Measurements from ENCODE around the gene FZD8.

FZD8 gene

DNA sequence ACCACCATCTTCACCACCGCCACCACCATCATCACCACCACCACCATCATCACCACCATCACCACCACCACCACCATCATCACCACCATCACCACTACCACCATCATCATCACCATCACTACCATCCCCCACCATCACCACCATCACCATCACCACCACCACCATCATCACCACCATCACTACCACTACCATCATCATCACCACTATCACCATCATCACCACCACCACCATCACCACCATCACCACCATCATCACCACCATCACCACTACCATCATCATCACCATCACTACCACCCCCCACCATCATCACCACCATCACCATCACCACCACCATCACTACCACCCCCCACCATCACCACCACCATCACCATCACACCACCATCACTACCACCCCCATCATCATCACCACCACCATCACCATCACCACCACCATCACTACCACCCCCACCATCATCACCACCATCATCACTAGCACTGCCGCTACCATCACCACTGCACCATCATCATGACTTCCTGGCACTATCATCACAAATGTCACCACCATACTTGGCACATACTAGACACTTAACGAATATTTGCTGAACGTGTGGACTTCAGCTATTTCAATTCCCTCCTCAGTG lies 25.3 kb upstream of the FZD8 start:
- H3K36me3 ChIP-seq (ENCODE audit: insufficient read depth, low read length), result no peaks in the 10 kb centered on the region
- H3K9ac ChIP-seq (ENCODE audit: low read length), result no peak overlapping the region
- H3K4me3 ChIP-seq (ENCODE audit: low read depth in 1 of 2, low read length in 2 of 2), result no peak overlapping the region
- H3K4me1 ChIP-seq (ENCODE audit: insufficient read depth, low read length), result no peaks in the 10 kb centered on the region
- H3K9me3 ChIP-seq (ENCODE audit: low read length), result no peaks in the 10 kb centered on the region
- no peaks in the 10 kb centered on the region for H3K27me3 ChIP-seq (ENCODE audit: control insufficient read depth in 1 of 2, insufficient read depth in 2 of 2, low read length in 2 of 2)
- H3K27ac ChIP-seq (ENCODE audit: low read depth, low read length), result no peak overlapping the region

DNA sequence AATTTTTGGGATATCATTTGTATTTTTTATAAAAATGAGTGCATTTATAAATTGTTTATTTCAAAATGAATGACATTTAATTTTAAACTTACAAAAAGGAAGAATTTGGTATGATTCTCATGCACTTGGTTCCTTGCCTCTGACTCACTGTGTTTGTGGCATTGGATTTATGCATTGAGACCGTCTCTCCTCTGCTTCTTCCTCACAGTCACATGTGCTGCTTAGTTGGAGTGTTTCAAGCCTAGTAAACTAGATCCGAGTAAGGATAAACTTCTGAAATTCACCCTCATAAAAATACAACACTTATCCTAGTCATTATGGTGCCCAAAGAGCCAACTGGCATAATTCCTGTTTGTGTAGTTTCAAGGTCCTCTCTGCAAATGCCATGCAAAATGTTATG lies 19.1 kb upstream of the FZD8 start:
- H3K4me3 ChIP-seq (ENCODE audit: low read depth in 1 of 2, low read length in 2 of 2), result no peak overlapping the region
- H3K36me3 ChIP-seq (ENCODE audit: insufficient read depth, low read length), result no peaks in the 10 kb centered on the region
- no peak overlapping the region for H3K27ac ChIP-seq (ENCODE audit: low read depth, low read length)
- no peaks in the 10 kb centered on the region for H3K27me3 ChIP-seq (ENCODE audit: control insufficient read depth in 1 of 2, insufficient read depth in 2 of 2, low read length in 2 of 2)
- no peak overlapping the region for H3K9ac ChIP-seq (ENCODE audit: low read length)
- H3K4me1 ChIP-seq (ENCODE audit: insufficient read depth, low read length), result peaks cover 5% of the 10 kb centered on the region
- no peaks in the 10 kb centered on the region for H3K9me3 ChIP-seq (ENCODE audit: low read length)

DNA sequence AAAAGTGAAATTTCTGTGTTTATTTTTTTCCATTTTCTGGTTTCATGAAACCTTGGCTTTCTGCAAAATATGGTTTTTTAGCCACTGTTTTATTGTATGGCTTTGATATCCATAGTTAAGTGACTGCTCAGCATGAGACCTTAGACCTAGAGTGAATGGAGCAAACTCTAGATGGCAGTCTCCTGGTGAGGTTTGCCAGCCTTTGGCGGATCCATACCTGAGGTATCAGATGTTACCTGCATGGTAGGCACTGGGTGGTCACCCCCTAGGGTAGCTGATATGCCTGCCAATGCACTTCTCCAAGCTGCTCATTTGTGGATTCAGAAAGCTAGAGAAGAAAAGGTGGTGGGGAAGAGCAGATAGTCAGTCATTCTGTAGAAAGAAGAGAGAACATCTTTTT lies 17.4 kb upstream of the FZD8 start:
- no peak overlapping the region for H3K27ac ChIP-seq (ENCODE audit: low read depth, low read length)
- H3K9ac ChIP-seq (ENCODE audit: low read length), result no peak overlapping the region
- H3K4me3 ChIP-seq (ENCODE audit: low read depth in 1 of 2, low read length in 2 of 2), result no peak overlapping the region
- no peaks in the 10 kb centered on the region for H3K36me3 ChIP-seq (ENCODE audit: insufficient read depth, low read length)
- H3K27me3 ChIP-seq (ENCODE audit: control insufficient read depth in 1 of 2, insufficient read depth in 2 of 2, low read length in 2 of 2), result no peaks in the 10 kb centered on the region
- no peaks in the 10 kb centered on the region for H3K9me3 ChIP-seq (ENCODE audit: low read length)
- H3K4me1 ChIP-seq (ENCODE audit: insufficient read depth, low read length), result peaks cover 5% of the 10 kb centered on the region

DNA sequence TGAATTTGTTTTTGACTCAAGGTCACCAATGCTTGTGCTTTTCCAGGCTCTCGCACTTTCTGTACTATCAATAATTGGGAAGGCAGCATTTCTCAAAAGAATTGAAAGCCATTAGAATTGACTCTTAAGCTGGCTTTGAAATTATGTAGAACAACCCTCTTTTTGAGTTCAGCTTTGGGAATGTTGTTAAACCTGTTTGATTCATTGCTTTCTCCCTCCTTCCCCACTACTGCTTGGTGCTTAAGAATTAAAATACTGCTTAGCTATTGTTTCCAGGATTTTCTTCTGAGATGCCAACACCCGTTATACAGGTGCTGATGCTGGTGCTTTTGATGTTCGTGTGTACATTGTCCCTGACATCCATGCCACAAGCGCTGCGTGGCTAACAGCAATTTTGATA lies 15.5 kb upstream of the FZD8 start:
- Histone ChIP-seq H3K4me1 (ENCODE audit: insufficient read depth, low read length) (peaks cover 5% of the 10 kb centered on the region), H3K9me3 (ENCODE audit: low read length) (no peaks in the 10 kb centered on the region), H3K9ac (ENCODE audit: low read length) (no peak overlapping the region), H3K4me3 (ENCODE audit: low read depth in 1 of 2, low read length in 2 of 2) (no peak overlapping the region), H3K36me3 (ENCODE audit: insufficient read depth, low read length) (no peaks in the 10 kb centered on the region), H3K27ac (ENCODE audit: low read depth, low read length) (no peak overlapping the region), H3K27me3 (ENCODE audit: control insufficient read depth in 1 of 2, insufficient read depth in 2 of 2, low read length in 2 of 2) (no peaks in the 10 kb centered on the region)

DNA sequence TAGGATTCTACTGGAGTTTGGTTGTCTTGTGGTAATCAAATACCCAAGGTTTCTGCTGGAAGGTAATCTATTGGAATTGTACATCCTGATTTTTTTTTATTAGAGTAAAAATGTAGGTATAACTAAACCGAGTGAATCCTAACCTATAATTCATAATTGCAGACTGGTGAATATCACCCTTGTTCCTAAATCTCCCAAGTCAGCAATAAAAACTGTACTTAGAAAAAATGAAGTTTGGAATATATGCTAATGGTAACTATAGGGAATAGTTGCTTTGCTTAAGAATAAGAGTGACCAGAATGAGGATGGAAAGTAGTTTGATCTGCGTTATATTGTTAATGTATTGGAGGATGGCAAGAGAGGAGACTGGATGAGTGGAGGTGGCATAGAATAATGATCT lies 10.7 kb upstream of the FZD8 start:
- Histone ChIP-seq H3K9me3 (ENCODE audit: low read length) (no peaks in the 10 kb centered on the region), H3K36me3 (ENCODE audit: insufficient read depth, low read length) (no peaks in the 10 kb centered on the region), H3K27me3 (ENCODE audit: control insufficient read depth in 1 of 2, insufficient read depth in 2 of 2, low read length in 2 of 2) (no peaks in the 10 kb centered on the region), H3K4me3 (ENCODE audit: low read depth in 1 of 2, low read length in 2 of 2) (no peak overlapping the region), H3K9ac (ENCODE audit: low read length) (no peak overlapping the region), H3K27ac (ENCODE audit: low read depth, low read length) (no peak overlapping the region), H3K4me1 (ENCODE audit: insufficient read depth, low read length) (no peaks in the 10 kb centered on the region)

DNA sequence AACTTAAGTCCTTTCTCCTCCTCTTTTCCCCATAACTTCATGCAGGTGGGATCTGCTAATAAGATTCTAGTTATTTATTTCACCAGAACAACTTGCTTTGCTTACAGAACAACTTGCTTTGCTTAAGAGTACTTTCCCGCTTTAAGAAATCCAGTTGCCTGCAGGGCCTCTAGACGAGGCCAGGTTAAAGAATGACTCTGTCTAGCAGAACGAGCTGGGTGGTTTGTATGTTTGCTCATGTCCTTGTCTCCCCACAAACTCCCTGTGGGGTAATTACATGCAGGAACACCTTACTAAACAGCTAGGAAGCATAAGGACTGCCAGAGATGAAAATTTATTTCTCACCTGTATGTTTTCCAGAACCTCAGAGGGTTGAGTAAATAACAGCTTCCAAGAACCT lies 8.8 kb upstream of the FZD8 start:
- Histone ChIP-seq H3K9me3 (ENCODE audit: low read length) (no peaks in the 10 kb centered on the region), H3K4me1 (ENCODE audit: insufficient read depth, low read length) (no peaks in the 10 kb centered on the region), H3K9ac (ENCODE audit: low read length) (no peak overlapping the region), H3K27me3 (ENCODE audit: control insufficient read depth in 1 of 2, insufficient read depth in 2 of 2, low read length in 2 of 2) (no peaks in the 10 kb centered on the region), H3K36me3 (ENCODE audit: insufficient read depth, low read length) (no peaks in the 10 kb centered on the region), H3K4me3 (ENCODE audit: low read depth in 1 of 2, low read length in 2 of 2) (no peak overlapping the region), H3K27ac (ENCODE audit: low read depth, low read length) (no peak overlapping the region)

DNA sequence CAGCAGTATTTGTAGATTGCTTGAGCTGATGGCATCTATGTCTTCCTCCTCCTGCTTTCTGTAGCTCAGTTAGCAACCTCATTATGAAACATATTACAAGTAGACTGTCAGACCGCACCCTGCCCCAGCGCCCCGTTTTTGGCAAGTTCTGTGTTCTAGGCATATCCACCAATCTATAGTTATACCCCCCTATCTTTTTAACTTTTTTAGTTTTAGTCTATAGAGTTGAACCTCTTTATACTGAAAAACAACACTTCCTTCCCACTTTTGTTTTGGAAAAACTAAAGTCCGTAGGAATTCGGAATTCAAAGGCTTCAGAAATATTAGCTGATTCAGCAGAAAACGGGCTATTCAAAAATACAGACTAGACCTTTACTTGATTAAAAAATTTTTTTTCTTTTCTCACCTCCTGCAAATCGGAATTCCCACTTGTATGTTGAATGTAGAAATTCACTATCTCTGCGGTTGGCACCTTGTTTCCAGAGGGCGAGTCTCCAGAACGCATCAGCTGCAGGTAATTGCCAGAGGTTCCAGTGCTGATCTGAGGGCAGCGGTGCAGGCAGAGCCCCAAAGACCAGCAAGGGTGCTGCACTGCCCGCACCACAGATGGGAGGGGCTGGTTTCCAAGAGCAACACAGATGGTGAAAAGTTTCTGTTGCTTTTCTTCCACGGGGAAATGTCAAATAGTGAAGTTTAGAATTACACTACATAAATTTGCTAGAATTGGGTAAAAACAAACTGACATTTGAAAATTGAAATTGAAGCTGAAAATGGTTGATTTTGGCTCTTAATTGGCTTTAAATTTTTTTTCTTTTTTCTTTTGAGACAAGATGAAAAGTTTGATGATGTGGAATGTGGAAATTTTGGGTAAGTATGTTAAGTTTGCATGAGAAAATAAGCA lies 2.2 kb upstream of the FZD8 start:
- H3K4me1 ChIP-seq (ENCODE audit: insufficient read depth, low read length), result peaks cover 5% of the 10 kb centered on the region
- peak overlapping the region; percentile 97 for H3K27ac ChIP-seq (ENCODE audit: low read depth, low read length)
- peak overlapping the region; percentile 30 to 94 for H3K4me3 ChIP-seq (ENCODE audit: low read depth in 1 of 2, low read length in 2 of 2)
- peak overlapping the region; percentile 78 for H3K9ac ChIP-seq (ENCODE audit: low read length)
- H3K27me3 ChIP-seq (ENCODE audit: control insufficient read depth in 1 of 2, insufficient read depth in 2 of 2, low read length in 2 of 2), result no peaks in the 10 kb centered on the region
- no peaks in the 10 kb centered on the region for H3K9me3 ChIP-seq (ENCODE audit: low read length)
- H3K36me3 ChIP-seq (ENCODE audit: insufficient read depth, low read length), result no peaks in the 10 kb centered on the region

DNA sequence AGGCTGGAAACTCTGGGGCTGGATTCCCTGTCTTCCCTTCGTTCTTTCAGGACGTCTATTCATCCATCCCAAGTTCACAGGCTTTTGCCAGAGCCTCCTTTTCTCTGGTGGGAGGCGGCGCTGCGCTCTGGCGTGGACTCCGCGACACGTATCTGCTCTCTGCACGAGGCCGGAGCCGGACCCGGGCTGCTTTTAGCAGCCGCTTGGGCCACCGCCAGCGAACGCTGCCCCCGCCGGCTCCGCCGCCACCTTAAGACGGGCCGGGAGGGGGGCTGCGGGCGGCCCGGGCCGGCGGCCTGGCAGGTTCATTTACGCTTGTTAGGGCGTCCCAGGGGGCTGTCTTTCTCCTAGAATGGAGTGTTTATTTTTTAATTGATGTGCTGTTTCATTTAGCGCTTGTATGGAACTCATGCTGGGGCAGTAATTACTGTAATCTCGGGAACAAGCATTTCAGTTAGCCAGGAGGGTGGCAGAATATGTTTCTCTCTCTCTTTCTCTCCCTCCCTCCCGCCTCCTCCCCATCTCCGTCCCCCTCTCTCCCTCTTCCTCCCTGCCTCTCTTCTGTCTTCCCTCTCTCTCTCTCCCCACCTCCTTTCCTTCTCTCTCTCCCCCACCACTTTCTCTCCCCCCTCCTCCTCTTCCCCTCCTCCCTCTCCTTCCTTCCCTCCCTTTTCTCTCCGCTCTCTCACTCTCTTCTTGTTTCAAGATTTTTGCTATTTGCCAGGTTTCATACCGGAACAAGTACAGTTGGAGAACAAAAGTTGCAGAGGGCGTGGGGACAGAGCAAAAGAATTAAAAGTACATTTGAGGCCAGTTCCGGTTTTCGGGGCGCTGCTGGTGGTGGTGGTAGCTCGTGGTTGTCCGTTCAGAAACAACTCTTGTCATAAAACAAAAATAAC lies 1.3 kb upstream of the FZD8 start:
- no peaks in the 10 kb centered on the region for H3K9me3 ChIP-seq (ENCODE audit: low read length)

DNA sequence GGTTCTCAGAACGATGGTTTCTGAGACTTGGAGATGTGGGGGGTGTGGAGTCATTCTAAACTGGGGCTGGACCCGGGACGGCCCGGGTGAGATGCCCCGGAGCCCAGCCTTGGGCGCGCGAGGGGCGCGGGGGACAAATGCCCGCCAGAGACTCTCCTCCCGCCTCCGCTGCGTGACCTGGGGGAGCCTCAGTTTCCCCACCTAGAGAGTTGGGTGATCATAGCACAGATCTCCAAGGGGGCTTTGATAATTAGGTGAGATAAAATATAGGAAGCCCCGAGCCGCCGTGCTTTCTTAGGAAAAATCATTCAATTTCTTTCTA lies 658 bp upstream of the FZD8 start:
- Histone ChIP-seq H3K27ac (ENCODE audit: low read depth, low read length) (peak overlapping the region; percentile 97), H3K4me1 (ENCODE audit: insufficient read depth, low read length) (peaks cover 5% of the 10 kb centered on the region), H3K9ac (ENCODE audit: low read length) (peak overlapping the region; percentile 78)

More for the DNA sequence above, 1.3 kb upstream of the FZD8 start:
- peak overlapping the region; percentile 30 to 94 for H3K4me3 ChIP-seq (ENCODE audit: low read depth in 1 of 2, low read length in 2 of 2)
- H3K36me3 ChIP-seq (ENCODE audit: insufficient read depth, low read length), result no peaks in the 10 kb centered on the region
- H3K4me1 ChIP-seq (ENCODE audit: insufficient read depth, low read length), result peaks cover 5% of the 10 kb centered on the region
- H3K27ac ChIP-seq (ENCODE audit: low read depth, low read length), result peak overlapping the region; percentile 97
- H3K9ac ChIP-seq (ENCODE audit: low read length), result peak overlapping the region; percentile 78
- no peaks in the 10 kb centered on the region for H3K27me3 ChIP-seq (ENCODE audit: control insufficient read depth in 1 of 2, insufficient read depth in 2 of 2, low read length in 2 of 2)

DNA sequence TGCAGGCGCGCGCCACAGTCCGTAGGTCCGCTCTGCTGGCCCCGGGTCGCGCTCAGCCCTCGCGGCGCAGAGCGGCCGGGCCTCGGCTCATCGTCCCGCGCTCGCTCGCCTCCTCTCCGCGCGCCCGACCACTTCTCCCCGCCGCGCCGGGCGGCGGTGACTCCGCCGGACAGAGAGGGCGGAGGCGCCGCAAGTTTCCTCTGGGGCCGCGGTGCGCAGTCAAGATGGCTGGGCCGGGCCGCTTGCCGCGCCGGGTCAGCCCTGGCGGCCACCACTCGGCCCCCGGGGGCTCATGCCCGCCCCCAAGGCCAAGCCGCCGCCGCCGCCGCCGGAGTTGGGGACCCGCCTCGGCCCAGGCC lies 441 bp downstream of the FZD8 start:
- Histone ChIP-seq H3K27ac (ENCODE audit: low read depth, low read length) (peak overlapping the region; percentile 97), H3K9ac (ENCODE audit: low read length) (no peak overlapping the region), H3K9me3 (ENCODE audit: low read length) (no peaks in the 10 kb centered on the region), H3K4me3 (ENCODE audit: low read depth in 1 of 2, low read length in 2 of 2) (peak overlapping the region; percentile 84 to 94), H3K27me3 (ENCODE audit: control insufficient read depth in 1 of 2, insufficient read depth in 2 of 2, low read length in 2 of 2) (no peaks in the 10 kb centered on the region), H3K36me3 (ENCODE audit: insufficient read depth, low read length) (no peaks in the 10 kb centered on the region), H3K4me1 (ENCODE audit: insufficient read depth, low read length) (peaks cover 11% of the 10 kb centered on the region)

More for the DNA sequence above, 658 bp upstream of the FZD8 start:
- Histone ChIP-seq H3K4me3 (ENCODE audit: low read depth in 1 of 2, low read length in 2 of 2) (peak overlapping the region; percentile 30 to 94), H3K9me3 (ENCODE audit: low read length) (no peaks in the 10 kb centered on the region), H3K27me3 (ENCODE audit: control insufficient read depth in 1 of 2, insufficient read depth in 2 of 2, low read length in 2 of 2) (no peaks in the 10 kb centered on the region), H3K36me3 (ENCODE audit: insufficient read depth, low read length) (no peaks in the 10 kb centered on the region)

DNA sequence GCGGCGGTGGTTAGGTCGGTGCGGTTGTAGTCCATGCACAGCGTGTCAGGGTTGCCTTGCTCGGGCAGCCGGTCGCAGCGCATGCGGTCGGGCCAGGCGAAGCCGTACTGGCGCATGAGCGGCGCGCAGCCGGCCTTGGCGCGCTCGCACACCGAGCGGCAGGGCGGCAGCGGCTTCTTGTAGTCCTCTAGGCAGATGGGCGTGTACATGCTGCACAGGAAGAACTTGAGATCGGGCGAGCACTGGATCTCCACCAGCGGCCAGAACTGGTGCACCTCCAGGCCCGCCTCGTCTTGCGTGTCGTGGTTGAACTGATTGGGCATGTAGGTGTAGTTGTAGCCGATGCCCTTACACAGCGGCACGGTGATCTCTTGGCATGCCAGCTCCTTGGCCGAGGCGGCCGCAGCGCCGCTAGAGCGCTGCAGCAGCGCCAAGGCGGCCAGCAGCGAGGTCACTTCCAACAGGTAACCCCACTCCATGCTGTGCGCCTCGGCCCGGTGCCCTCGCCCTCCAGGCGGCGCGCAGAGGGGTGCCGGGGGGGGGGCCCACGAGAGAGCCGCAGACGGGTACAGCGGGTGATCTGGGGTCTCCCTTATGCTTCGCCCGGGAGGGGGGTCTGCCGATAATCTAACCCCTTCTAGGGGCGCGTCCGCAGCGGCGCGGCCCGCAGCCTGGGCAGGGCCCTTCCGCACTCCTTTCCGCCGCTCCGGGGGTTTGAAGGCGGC lies 983 bp downstream of the FZD8 start:
- Histone ChIP-seq H3K9ac (ENCODE audit: low read length) (no peak overlapping the region), H3K27ac (ENCODE audit: low read depth, low read length) (peak overlapping the region; percentile 97)

More for the DNA sequence above, 983 bp downstream of the FZD8 start:
- Histone ChIP-seq H3K9me3 (ENCODE audit: low read length) (no peaks in the 10 kb centered on the region), H3K27me3 (ENCODE audit: control insufficient read depth in 1 of 2, insufficient read depth in 2 of 2, low read length in 2 of 2) (no peaks in the 10 kb centered on the region), H3K4me3 (ENCODE audit: low read depth in 1 of 2, low read length in 2 of 2) (peak overlapping the region; percentile 84 to 94), H3K4me1 (ENCODE audit: insufficient read depth, low read length) (peaks cover 14% of the 10 kb centered on the region), H3K36me3 (ENCODE audit: insufficient read depth, low read length) (no peaks in the 10 kb centered on the region)

Data from muscle layer of colon (tissue), 2 donors.